HEK293 (cell line): ENCODE data around the gene IGLL1.
A peak's percentile ranks its signal among the peaks of the same experiment; 100 is the strongest.
"Not testable (repeated sequence)": the region's sequence is repeated elsewhere in the genome, so short reads cannot be mapped to it uniquely, and the experiment has no call there.

Experiments
- CTCF ChIA-PET: fragments of 350-600 bp; formaldehyde crosslinking; extraction: SDS; loops from one replicate; lab custom pipeline; 2021; ENCODE audit warnings: antibody characterized with exemption; lab: Yijun Ruan, JAX
- POLR2A ChIA-PET: fragments of 300-600 bp; formaldehyde crosslinking; extraction: SDS; loops from one replicate; lab custom pipeline; 2020; ENCODE audit warnings: antibody characterized with exemption, inconsistent platforms; lab: Yijun Ruan, JAX
- H3K27ac ChIP-seq: fragments of 200-500 bp; sonication (Bioruptor generic); 2 replicates; pipeline ENCODE4 v1.5.1; 2014; ENCODE audit warnings: low read depth, low read length, control low read depth, inconsistent platforms; ENCODE audit errors: extremely low read depth
- H3K36me3 ChIP-seq, 2 experiments: fragments of 200-500 bp in 1 of 2; sonication (Bioruptor generic) in 1 of 2; 1 replicate in 1 of 2; 2 replicates in 1 of 2; pipeline ENCODE4 v1.5.1; 2014 to 2017; ENCODE audit warnings: inconsistent platforms in 2 of 2, low read length in 2 of 2; ENCODE audit not compliant: control insufficient read depth in 2 of 2, insufficient read depth in 1 of 2
- H3K4me1 ChIP-seq: fragments of 200-500 bp; sonication (Bioruptor generic); 2 replicates; pipeline ENCODE4 v1.5.1; 2014; ENCODE audit warnings: mild to moderate bottlenecking, low read length, inconsistent platforms; ENCODE audit not compliant: control insufficient read depth, insufficient read depth
- H3K4me3 ChIP-seq: 2 replicates; pipeline ENCODE4 v1.5.1; 2011; ENCODE audit warnings: low read depth, mild to moderate bottlenecking, control low read depth, low read length, moderate library complexity
- H3K9me3 ChIP-seq: fragments of 200-500 bp; sonication (Bioruptor generic); 2 replicates; pipeline ENCODE4 v1.5.1; 2014; ENCODE audit warnings: low read depth, low read length, inconsistent platforms; ENCODE audit not compliant: control insufficient read depth, insufficient read depth
- EGR2 ChIP-seq: fragments of 450-650 bp; formaldehyde crosslinking; IDR thresholded peaks from 2 replicates; pipeline ENCODE4 v1.5.1; 2016; ENCODE audit warnings: low read depth, missing biosample characterization, missing genetic modification characterization
- GLIS1 ChIP-seq: fragments of 450-650 bp; formaldehyde crosslinking; IDR thresholded peaks from 2 replicates; pipeline ENCODE4 v1.5.1; 2016; ENCODE audit warnings: missing biosample characterization, missing genetic modification characterization
- ZFHX2 ChIP-seq: fragments of 450-650 bp; formaldehyde crosslinking; conservative IDR thresholded peaks from 2 replicates; pipeline ENCODE4 v1.5.1; 2016; ENCODE audit warnings: missing biosample characterization, missing genetic modification characterization
- ZFP41 ChIP-seq: fragments of 450-650 bp; formaldehyde crosslinking; IDR thresholded peaks from 2 replicates; pipeline ENCODE4 v1.5.1; 2016; ENCODE audit warnings: missing biosample characterization, missing genetic modification characterization, borderline replicate concordance
- ZNF184 ChIP-seq: fragments of 450-650 bp; IDR thresholded peaks from 2 replicates; pipeline ENCODE4 v1.5.1; 2018; ENCODE audit warnings: missing biosample characterization, mild to moderate bottlenecking, missing genetic modification characterization
- ZNF324 ChIP-seq: fragments of 450-650 bp; formaldehyde crosslinking; IDR thresholded peaks from 2 replicates; pipeline ENCODE4 v1.5.1; 2016; ENCODE audit warnings: missing biosample characterization, missing genetic modification characterization
- ZNF48 ChIP-seq: fragments of 450-650 bp; formaldehyde crosslinking; IDR thresholded peaks from 2 replicates; pipeline ENCODE4 v1.5.1; 2016; ENCODE audit warnings: missing biosample characterization, missing genetic modification characterization
- ZNF514 ChIP-seq: fragments of 450-650 bp; formaldehyde crosslinking; IDR thresholded peaks from 2 replicates; pipeline ENCODE4 v1.5.1; 2016; ENCODE audit warnings: missing biosample characterization, missing genetic modification characterization
- ZNF548 ChIP-seq: fragments of 450-650 bp; formaldehyde crosslinking; IDR thresholded peaks from 2 replicates; pipeline ENCODE4 v1.5.1; 2016; ENCODE audit warnings: missing biosample characterization, missing genetic modification characterization
- ZNF623 ChIP-seq: fragments of 450-650 bp; formaldehyde crosslinking; IDR thresholded peaks from 2 replicates; pipeline ENCODE4 v1.5.1; 2016; ENCODE audit warnings: missing biosample characterization, missing genetic modification characterization
- ZNF747 ChIP-seq: fragments of 450-650 bp; formaldehyde crosslinking; IDR thresholded peaks from 2 replicates; pipeline ENCODE4 v1.5.1; 2016; ENCODE audit warnings: missing biosample characterization, missing genetic modification characterization
- TF ChIP-seq, protein P1 (sequence below): fragments of 450-650 bp; formaldehyde crosslinking; IDR thresholded peaks from 2 replicates; pipeline ENCODE4 v1.5.1; 2016; ENCODE audit warnings: missing biosample characterization, missing genetic modification characterization
- TF ChIP-seq, protein P2 (sequence below): fragments of 450-650 bp; IDR thresholded peaks from 2 replicates; pipeline ENCODE4 v1.5.1; 2018; ENCODE audit warnings: missing biosample characterization, missing genetic modification characterization

Gene IGLL1

DNA sequence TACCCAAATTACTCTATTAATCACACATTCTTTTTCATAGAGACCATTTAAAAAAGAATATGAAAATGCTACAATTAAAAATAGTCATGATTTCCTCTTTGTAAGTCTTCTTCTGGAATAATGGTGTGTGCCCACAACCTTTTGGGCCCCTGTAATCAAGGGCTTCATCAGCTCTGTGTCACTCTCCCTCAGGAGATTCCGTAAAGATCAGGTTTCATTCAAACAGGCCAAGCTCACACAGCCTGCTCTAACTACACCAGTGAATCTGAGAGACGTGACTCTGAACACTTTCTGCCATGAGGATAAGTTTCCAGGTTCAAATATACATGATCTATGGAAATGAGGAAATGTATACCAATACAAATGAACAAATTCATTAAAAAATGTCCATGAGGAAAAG, 42.5 kb upstream of the IGLL1 start:
- Histone ChIP-seq H3K4me3 (no peak overlapping the region), H3K27ac (no peak overlapping the region), H3K9me3 (no peaks in the 10 kb centered on the region), H3K36me3 (peaks cover 0 to 4% of the 10 kb centered on the region in 2 experiments; a peak in 1 of 3 replicates), H3K4me1 (no peaks in the 10 kb centered on the region; the same call in 1 of the 2 replicates)
- ChIA-PET CTCF (interaction anchor here (1.2 kb wide), 1 partner anchor 31 kb away, joined by 5 read pairs; no protein-coding TSS in a partner anchor), POLR2A (no interaction called here)
- no peak for TF ChIP-seq ZNF324 (tag by site-specific recombination)
- TF ChIP-seq ZNF48 (tag by site-specific recombination) = no peak
- TF ChIP-seq ZNF548 (tag by site-specific recombination) = no peak
- TF ChIP-seq ZFP41 (tag by site-specific recombination) = no peak
- no peak for TF ChIP-seq ZNF184 (tag by site-specific recombination)
- TF ChIP-seq ZNF747 = no peak
- TF ChIP-seq, protein P1, sequence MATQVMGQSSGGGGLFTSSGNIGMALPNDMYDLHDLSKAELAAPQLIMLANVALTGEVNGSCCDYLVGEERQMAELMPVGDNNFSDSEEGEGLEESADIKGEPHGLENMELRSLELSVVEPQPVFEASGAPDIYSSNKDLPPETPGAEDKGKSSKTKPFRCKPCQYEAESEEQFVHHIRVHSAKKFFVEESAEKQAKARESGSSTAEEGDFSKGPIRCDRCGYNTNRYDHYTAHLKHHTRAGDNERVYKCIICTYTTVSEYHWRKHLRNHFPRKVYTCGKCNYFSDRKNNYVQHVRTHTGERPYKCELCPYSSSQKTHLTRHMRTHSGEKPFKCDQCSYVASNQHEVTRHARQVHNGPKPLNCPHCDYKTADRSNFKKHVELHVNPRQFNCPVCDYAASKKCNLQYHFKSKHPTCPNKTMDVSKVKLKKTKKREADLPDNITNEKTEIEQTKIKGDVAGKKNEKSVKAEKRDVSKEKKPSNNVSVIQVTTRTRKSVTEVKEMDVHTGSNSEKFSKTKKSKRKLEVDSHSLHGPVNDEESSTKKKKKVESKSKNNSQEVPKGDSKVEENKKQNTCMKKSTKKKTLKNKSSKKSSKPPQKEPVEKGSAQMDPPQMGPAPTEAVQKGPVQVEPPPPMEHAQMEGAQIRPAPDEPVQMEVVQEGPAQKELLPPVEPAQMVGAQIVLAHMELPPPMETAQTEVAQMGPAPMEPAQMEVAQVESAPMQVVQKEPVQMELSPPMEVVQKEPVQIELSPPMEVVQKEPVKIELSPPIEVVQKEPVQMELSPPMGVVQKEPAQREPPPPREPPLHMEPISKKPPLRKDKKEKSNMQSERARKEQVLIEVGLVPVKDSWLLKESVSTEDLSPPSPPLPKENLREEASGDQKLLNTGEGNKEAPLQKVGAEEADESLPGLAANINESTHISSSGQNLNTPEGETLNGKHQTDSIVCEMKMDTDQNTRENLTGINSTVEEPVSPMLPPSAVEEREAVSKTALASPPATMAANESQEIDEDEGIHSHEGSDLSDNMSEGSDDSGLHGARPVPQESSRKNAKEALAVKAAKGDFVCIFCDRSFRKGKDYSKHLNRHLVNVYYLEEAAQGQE (tag by site-specific recombination) = no peak

DNA sequence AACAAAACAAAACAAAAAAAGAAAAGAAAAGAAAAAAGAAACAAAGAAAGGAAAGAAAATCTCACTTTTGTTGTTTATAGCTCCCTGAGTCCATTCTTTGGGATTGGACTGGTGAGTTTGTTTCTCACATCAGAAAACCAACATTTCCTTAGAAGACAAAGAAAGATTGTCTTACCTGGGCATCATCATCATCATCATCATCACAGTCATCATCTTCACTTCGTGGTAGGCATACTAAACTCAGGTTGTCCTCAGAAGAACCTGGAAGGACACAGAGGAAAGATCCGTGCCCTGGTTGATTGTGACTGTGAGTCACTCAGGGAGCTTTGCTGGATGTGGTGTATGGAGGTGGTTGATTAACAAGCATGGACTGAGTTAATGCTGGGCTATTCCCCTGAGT, 41.8 kb upstream of the IGLL1 start:
- H3K9me3 ChIP-seq, H3K4me1 ChIP-seq, H3K27ac ChIP-seq, POLR2A ChIA-PET, H3K4me3 ChIP-seq, H3K36me3 ChIP-seq: not testable (repeated sequence)
- CTCF ChIA-PET = interaction anchor here (1.2 kb wide), 1 partner anchor 31 kb away, joined by 5 read pairs; no protein-coding TSS in a partner anchor
- TF ChIP-seq, protein P2, sequence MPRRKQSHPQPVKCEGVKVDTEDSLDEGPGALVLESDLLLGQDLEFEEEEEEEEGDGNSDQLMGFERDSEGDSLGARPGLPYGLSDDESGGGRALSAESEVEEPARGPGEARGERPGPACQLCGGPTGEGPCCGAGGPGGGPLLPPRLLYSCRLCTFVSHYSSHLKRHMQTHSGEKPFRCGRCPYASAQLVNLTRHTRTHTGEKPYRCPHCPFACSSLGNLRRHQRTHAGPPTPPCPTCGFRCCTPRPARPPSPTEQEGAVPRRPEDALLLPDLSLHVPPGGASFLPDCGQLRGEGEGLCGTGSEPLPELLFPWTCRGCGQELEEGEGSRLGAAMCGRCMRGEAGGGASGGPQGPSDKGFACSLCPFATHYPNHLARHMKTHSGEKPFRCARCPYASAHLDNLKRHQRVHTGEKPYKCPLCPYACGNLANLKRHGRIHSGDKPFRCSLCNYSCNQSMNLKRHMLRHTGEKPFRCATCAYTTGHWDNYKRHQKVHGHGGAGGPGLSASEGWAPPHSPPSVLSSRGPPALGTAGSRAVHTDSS (tag by site-specific recombination) = peak; percentile 59; the same call in 1 of the 2 replicates

DNA sequence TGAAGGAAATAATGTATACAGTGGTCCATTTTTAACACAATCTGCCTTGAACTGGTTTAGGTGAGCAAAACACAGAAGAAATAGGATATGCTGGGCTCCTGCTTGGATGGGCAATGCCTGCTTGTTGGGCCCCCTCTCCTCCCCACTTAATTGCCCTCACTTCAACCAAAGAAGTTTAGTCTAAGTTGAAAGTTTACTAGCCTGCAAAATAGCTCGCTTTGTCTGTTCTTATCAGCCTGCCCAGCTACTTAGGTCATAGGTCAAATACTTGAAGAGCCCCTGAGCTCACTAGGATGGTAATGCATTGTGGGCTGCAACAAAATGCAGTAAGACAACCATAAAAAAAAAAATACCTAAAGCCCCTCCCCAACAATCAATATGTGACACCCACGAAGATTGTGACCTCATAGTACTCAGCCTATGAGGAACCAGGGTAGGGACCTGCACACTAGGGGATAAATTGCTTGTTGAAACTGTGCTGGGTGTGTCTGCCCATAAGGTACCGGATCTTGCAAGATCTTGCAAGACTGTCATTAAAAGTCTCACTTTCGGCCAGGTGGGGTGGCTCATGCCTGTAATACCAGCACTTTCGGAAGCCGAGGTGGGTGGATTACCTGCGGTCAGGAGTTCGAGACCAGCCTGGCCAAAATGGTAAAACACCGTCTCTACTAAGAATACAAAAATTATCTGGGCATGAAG, 41.1 kb upstream of the IGLL1 start:
- CTCF ChIA-PET = interaction anchor here (0.7 kb wide), 1 partner anchor 228 kb away, joined by 3 read pairs; no protein-coding TSS in a partner anchor
- peaks cover 0 to 4% of the 10 kb centered on the region in 2 experiments; a peak in 1 of 3 replicates for H3K36me3 ChIP-seq
- H3K4me3 ChIP-seq = no peak overlapping the region
- H3K27ac ChIP-seq = no peak overlapping the region
- TF ChIP-seq ZFHX2 (tag by site-specific recombination) (0 out of 2 replicates have a peak, but pooled peaks have one; percentile 16), GLIS1 (0 out of 2 replicates have a peak, but pooled peaks have one; percentile 15), ZNF623 (tag by site-specific recombination) (no peak), EGR2 (tag by site-specific recombination) (0 out of 2 replicates have a peak, but pooled peaks have one; percentile 10), ZNF514 (tag by site-specific recombination) (no peak)
- TF ChIP-seq, all 188 proteins: peak for 3
- Histone ChIP-seq H3K4me1 (no peaks in the 10 kb centered on the region; the same call in 1 of the 2 replicates), H3K9me3 (no peaks in the 10 kb centered on the region)
- POLR2A ChIA-PET = no interaction called here
